ENCODE results near the gene SIL1. TPM values are rescaled to one million over a fixed set of nuclear protein-coding genes. Genes with fewer than 3 reads are reported as not detected.

SIL1 gene
- total and polyA plus RNA-seq, 2 of the 8 experiments (the other 6 are each of a cell fraction or from before 2014, with no cell fraction given), result 8.3 to 12.8 TPM

DNA sequence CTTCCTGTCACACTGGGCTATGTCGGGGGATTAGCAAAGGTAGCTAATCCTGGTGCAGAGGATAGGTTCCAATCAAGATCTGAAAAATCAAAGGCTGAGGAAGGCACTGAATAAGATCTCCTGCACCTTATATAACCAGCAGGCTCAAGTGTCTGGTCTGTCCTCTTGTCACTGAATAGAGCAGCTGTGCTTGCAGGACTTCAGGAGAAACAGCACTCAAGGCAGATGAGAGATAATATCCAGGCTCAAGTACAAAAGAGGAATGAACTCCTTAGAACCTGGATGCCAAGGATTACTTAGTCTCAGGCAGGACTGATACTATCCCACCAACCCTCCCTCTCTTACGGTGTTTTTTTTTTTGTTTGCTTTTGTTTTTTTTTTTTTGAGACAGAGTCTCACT, 214.2 kb downstream of the SIL1 start (continued):
- no peak for TF ChIP-seq TAF1 (IDR thresholded peaks at IDR 0.05; ENCODE audit: low read depth, low read length)
- no peak for TF ChIP-seq CTBP2 (IDR thresholded peaks at IDR 0.05; ENCODE audit: borderline replicate concordance, insufficient read depth, insufficient read length, low read length)
- TF ChIP-seq, protein P1, sequence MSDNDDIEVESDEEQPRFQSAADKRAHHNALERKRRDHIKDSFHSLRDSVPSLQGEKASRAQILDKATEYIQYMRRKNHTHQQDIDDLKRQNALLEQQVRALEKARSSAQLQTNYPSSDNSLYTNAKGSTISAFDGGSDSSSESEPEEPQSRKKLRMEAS (IDR thresholded peaks at IDR 0.05), result no peak
- TF ChIP-seq CBX8 (IDR thresholded peaks at IDR 0.05; ENCODE audit: borderline replicate concordance, low read depth, low read length), result no peak
- TF ChIP-seq CBX5 (IDR thresholded peaks at IDR 0.05; ENCODE audit: low read depth, low read length), result no peak
